ENCODE measurements around the gene SP140.

DNA sequence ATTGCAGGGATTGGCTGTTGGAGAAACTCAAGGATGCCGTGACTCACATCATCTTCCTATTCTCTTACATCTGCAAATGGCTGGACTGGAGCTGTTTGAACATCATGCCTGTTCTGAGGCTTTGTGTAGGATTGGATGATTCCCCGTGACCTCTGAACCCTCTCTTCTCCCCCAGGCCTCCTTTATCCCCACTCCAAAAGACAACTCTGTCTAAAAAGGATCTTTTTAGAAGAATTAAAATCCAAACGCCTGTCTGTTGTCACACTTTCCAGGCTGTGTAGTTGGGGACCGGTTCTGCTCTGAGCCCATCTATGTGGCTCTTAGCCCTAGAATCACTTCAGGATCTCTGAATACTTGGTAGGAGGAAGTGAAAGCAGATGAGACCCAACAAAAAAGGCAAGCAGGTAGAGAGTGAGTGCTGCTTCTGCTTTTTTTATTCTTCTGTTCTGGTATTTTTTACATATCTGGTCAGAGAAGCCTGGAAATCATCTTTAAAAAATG is 565 bp downstream of the SP140 start:
- TF ChIP-seq MYC (IDR thresholded peaks at IDR 0.05; ENCODE audit: insufficient read depth, insufficient read length, insufficient replicate concordance, low read length, severe bottlenecking) (no peak), ZZZ3 (IDR thresholded peaks at IDR 0.05; ENCODE audit: control insufficient read depth, insufficient read length, low read depth) (no peak), CREM (IDR thresholded peaks at IDR 0.05; ENCODE audit: low read depth) (no peak; the same call in 1 of the 2 replicates), EZH2 (IDR thresholded peaks at IDR 0.05; ENCODE audit: borderline replicate concordance, control insufficient read depth, low read depth, low read length) (no peak), EED (IDR thresholded peaks at IDR 0.05; ENCODE audit: low read depth) (peak; percentile 60), BRCA1 (IDR thresholded peaks at IDR 0.05; ENCODE audit: low read depth, low read length) (no peak), EP300 (IDR thresholded peaks at IDR 0.05; ENCODE audit: borderline replicate concordance in 1 of 2, control insufficient read depth in 1 of 2, low read depth in 2 of 2, low read length in 2 of 2) (peak; percentile 12 to 86; a peak in 2 of 4 replicates)
- TF ChIP-seq, protein P1, sequence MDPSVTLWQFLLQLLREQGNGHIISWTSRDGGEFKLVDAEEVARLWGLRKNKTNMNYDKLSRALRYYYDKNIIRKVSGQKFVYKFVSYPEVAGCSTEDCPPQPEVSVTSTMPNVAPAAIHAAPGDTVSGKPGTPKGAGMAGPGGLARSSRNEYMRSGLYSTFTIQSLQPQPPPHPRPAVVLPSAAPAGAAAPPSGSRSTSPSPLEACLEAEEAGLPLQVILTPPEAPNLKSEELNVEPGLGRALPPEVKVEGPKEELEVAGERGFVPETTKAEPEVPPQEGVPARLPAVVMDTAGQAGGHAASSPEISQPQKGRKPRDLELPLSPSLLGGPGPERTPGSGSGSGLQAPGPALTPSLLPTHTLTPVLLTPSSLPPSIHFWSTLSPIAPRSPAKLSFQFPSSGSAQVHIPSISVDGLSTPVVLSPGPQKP (IDR thresholded peaks at IDR 0.05; ENCODE audit: low read depth, low read length): no peak
- TF ChIP-seq, protein P2, sequence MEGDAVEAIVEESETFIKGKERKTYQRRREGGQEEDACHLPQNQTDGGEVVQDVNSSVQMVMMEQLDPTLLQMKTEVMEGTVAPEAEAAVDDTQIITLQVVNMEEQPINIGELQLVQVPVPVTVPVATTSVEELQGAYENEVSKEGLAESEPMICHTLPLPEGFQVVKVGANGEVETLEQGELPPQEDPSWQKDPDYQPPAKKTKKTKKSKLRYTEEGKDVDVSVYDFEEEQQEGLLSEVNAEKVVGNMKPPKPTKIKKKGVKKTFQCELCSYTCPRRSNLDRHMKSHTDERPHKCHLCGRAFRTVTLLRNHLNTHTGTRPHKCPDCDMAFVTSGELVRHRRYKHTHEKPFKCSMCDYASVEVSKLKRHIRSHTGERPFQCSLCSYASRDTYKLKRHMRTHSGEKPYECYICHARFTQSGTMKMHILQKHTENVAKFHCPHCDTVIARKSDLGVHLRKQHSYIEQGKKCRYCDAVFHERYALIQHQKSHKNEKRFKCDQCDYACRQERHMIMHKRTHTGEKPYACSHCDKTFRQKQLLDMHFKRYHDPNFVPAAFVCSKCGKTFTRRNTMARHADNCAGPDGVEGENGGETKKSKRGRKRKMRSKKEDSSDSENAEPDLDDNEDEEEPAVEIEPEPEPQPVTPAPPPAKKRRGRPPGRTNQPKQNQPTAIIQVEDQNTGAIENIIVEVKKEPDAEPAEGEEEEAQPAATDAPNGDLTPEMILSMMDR (IDR thresholded peaks at IDR 0.05 in 2 of 3, conservative IDR thresholded peaks at IDR 0.05 in 1 of 3; ENCODE audit: control insufficient read depth in 2 of 3, extremely low read depth in 1 of 3, insufficient read depth in 1 of 3, low read depth in 3 of 3, low read length in 3 of 3): no peak
- TF ChIP-seq, protein P3, sequence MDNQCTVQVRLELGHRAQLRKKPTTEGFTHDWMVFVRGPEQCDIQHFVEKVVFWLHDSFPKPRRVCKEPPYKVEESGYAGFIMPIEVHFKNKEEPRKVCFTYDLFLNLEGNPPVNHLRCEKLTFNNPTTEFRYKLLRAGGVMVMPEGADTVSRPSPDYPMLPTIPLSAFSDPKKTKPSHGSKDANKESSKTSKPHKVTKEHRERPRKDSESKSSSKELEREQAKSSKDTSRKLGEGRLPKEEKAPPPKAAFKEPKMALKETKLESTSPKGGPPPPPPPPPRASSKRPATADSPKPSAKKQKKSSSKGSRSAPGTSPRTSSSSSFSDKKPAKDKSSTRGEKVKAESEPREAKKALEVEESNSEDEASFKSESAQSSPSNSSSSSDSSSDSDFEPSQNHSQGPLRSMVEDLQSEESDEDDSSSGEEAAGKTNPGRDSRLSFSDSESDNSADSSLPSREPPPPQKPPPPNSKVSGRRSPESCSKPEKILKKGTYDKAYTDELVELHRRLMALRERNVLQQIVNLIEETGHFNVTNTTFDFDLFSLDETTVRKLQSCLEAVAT (IDR thresholded peaks at IDR 0.05): peak; percentile 48

Measured in GM12878 (cell line).